CD14-positive monocyte (primary cell): ENCODE data around the gene BMI1. TPM values are rescaled to one million over a fixed set of nuclear protein-coding genes. Genes with fewer than 3 reads are reported as not detected.

Experiments used
- DNase-seq, 3 donors: peaks; one replicate each; pipeline ENCODE4 v3.0.0-alpha.2; 2011 to 2022
- H2AFZ ChIP-seq: 2 replicates; pipeline ENCODE4 v1.6.0; 2012; ENCODE audit warnings: mild to moderate bottlenecking, low read depth, low read length, inconsistent platforms; ENCODE audit not compliant: insufficient read depth, poor library complexity, severe bottlenecking
- H3K27ac ChIP-seq, 2 donors: 1 replicate in 1 of 2; 2 replicates in 1 of 2; pipeline ENCODE4 v1.5.1; 2012 to 2013; ENCODE audit warnings: low read length in 2 of 2, control low read depth in 1 of 2, inconsistent platforms in 1 of 2, low read depth in 1 of 2, mild to moderate bottlenecking in 1 of 2
- H3K27me3 ChIP-seq, 2 donors: one replicate each; pipeline versions ENCODE4 v1.6.0 to v1.6.1; 2011 to 2013; ENCODE audit warnings: low read length in 2 of 2; ENCODE audit not compliant: control insufficient read depth in 2 of 2, insufficient read depth in 2 of 2
- H3K36me3 ChIP-seq, 2 donors: replicated peaks in 1 of 2; 1 replicate in 1 of 2; 2 replicates in 1 of 2; pipeline versions ENCODE4 v1.5.1 to v1.6.1; 2012 to 2013; ENCODE audit warnings: low read length in 2 of 2, control low read depth in 1 of 2, inconsistent platforms in 1 of 2, mild to moderate bottlenecking in 1 of 2; ENCODE audit not compliant: insufficient read depth in 2 of 2, control insufficient read depth in 1 of 2
- H3K4me1 ChIP-seq, 2 donors: 1 replicate in 1 of 2; 2 replicates in 1 of 2; pipeline versions ENCODE4 v1.5.1 to v1.6.1; 2012 to 2013; ENCODE audit warnings: low read length in 2 of 2, control low read depth in 1 of 2, inconsistent platforms in 1 of 2, mild to moderate bottlenecking in 1 of 2, moderate library complexity in 1 of 2; ENCODE audit not compliant: insufficient read depth in 2 of 2, control insufficient read depth in 1 of 2
- H3K4me2 ChIP-seq: replicated peaks from 2 replicates; pipeline ENCODE3; 2012; ENCODE audit warnings: low read length, moderate library complexity, mild to moderate bottlenecking; ENCODE audit not compliant: poor library complexity, severe bottlenecking; ENCODE audit errors: extremely low read depth
- H3K4me3 ChIP-seq, 3 experiments: fragments of 200-600 bp in 1 of 3; sonication (generic) in 1 of 3; replicated peaks in 1 of 3; 1 replicate in 2 of 3; 2 replicates in 1 of 3; pipeline ENCODE4 v1.5.1; 2011 to 2013; ENCODE audit warnings: low read length in 3 of 3, mild to moderate bottlenecking in 3 of 3, control low read depth in 2 of 3, low read depth in 2 of 3, inconsistent platforms in 1 of 3, moderate library complexity in 1 of 3
- H3K79me2 ChIP-seq: 2 replicates; pipeline ENCODE4 v1.6.0; 2012; ENCODE audit warnings: mild to moderate bottlenecking, control low read depth, inconsistent platforms, low read length, moderate library complexity; ENCODE audit not compliant: insufficient read depth
- H3K9ac ChIP-seq: 2 replicates; pipeline ENCODE4 v1.6.0; 2017; ENCODE audit warnings: low read length, mild to moderate bottlenecking; ENCODE audit not compliant: insufficient read depth, poor library complexity, severe bottlenecking
- H3K9me3 ChIP-seq, 2 donors: replicated peaks in 1 of 2; 1 replicate in 1 of 2; 2 replicates in 1 of 2; pipeline versions ENCODE4 v1.5.1 to v1.6.1; 2012 to 2013; ENCODE audit warnings: low read length in 2 of 2, control low read depth in 1 of 2; ENCODE audit not compliant: control insufficient read depth in 1 of 2, insufficient read depth in 1 of 2
- H4K20me1 ChIP-seq: 2 replicates; pipeline ENCODE4 v1.6.0; 2012; ENCODE audit warnings: mild to moderate bottlenecking, low read length, control low read depth, moderate library complexity; ENCODE audit not compliant: insufficient read depth
- H3K27ac Mint-ChIP-seq, 7 donors: one replicate each; pipeline ENCODE4 v1.8.0; 2020; ENCODE audit warnings: mild to moderate bottlenecking in 7 of 7, mixed read lengths in 7 of 7, moderate library complexity in 6 of 7, inconsistent platforms in 2 of 7
- H3K27me3 Mint-ChIP-seq, 3 donors: one replicate each; pipeline ENCODE4 v1.8.0; 2021 to 2022; ENCODE audit warnings: low read depth in 3 of 3, mild to moderate bottlenecking in 3 of 3, mixed read lengths in 3 of 3, moderate library complexity in 3 of 3, inconsistent platforms in 1 of 3
- H3K36me3 Mint-ChIP-seq, 2 donors: one replicate each; pipeline ENCODE4 v1.8.0; 2020; ENCODE audit warnings: mixed read lengths in 2 of 2, inconsistent platforms in 1 of 2, mild to moderate bottlenecking in 1 of 2
- H3K4me1 Mint-ChIP-seq: one replicate; pipeline ENCODE4 v1.8.0; 2020; ENCODE audit warnings: mild to moderate bottlenecking, mixed read lengths
- H3K4me3 Mint-ChIP-seq, 2 donors: one replicate each; pipeline ENCODE4 v1.8.0; 2020; ENCODE audit warnings: mild to moderate bottlenecking in 2 of 2, mixed read lengths in 2 of 2, moderate library complexity in 1 of 2
- H3K9me3 Mint-ChIP-seq, 7 donors: one replicate each; pipeline ENCODE4 v1.8.0; 2020 to 2022; ENCODE audit warnings: mixed read lengths in 7 of 7, mild to moderate bottlenecking in 6 of 7, moderate library complexity in 6 of 7, inconsistent platforms in 2 of 7
- CTCF ChIP-seq: fragments of 200-600 bp; IDR thresholded peaks from one replicate; pipeline ENCODE4 v1.8.0; 2022; ENCODE audit warnings: antibody characterized with exemption, mild to moderate bottlenecking
- WGBS: methylation state at CpG from one replicate; pipeline ENCODE4 v1.1.5; 2013; ENCODE audit warnings: missing lambda C conversion rate; ENCODE audit not compliant: insufficient coverage; 5-methylcytosine and 5-hydroxymethylcytosine counted together
- intact Hi-C, 2 donors: fragments of 100-400 bp; cut with micrococcal nuclease; formaldehyde crosslinking; loops; one replicate each; pipeline versions ENCODE4 v1.15.0 to v1.15.1; 2023
- polyA plus RNA-seq, 3 donors: library from polyadenylated mRNA; depleted of rRNA in 1 of 3; unstranded in 2 of 3; stranded (reverse) in 1 of 3; fragments of 300-500 nt in 2 of 3; fragments of >200 nt in 1 of 3; fragmentation: Illumina TruSeq in 2 of 3; gene quantifications; 1 replicate in 2 of 3; 2 replicates in 1 of 3; pipeline ENCODE4 v1.2.3, GENCODE V29; 2012 to 2021

Gene BMI1
- polyA plus RNA-seq, 3 donors: 7.5 to 11.9 (median 11.0) TPM

- intact Hi-C loops: no loop called here
- peak; percentile 87 to 91 (median 88) for DNase-seq
- H3K27me3 Mint-ChIP-seq: peaks cover 64 to 75% (median 71%) of the 10 kb centered on the region in 3 donors
- no peak overlapping the region for H3K27ac ChIP-seq
- peak overlapping the region; percentile 67 for H3K9ac ChIP-seq
- peaks cover 44% of the 10 kb centered on the region for H3K4me1 Mint-ChIP-seq
- peaks cover 46 to 54% of the 10 kb centered on the region in 2 donors for H3K4me1 ChIP-seq
- H3K4me2 ChIP-seq: peak overlapping the region; percentile 67
- no peaks in the 10 kb centered on the region for H4K20me1 ChIP-seq
- H3K9me3 ChIP-seq: peaks cover 10 to 27% of the 10 kb centered on the region in 2 donors
- no peaks in the 10 kb centered on the region for H3K79me2 ChIP-seq
- H2AFZ ChIP-seq: peak overlapping the region; percentile 96
- peaks cover 0 to 37% (median 27%) of the 10 kb centered on the region in 7 donors for H3K9me3 Mint-ChIP-seq
- H3K36me3 Mint-ChIP-seq: peaks cover 6 to 8% of the 10 kb centered on the region in 2 donors
- peaks cover 49 to 79% of the 10 kb centered on the region in 2 donors for H3K27me3 ChIP-seq
- peak overlapping the region in 6 of 7 donors; percentile 53 to 92 (median 66) for H3K27ac Mint-ChIP-seq
- 1% methylated on average over 68 of the region's 71 CpGs for WGBS
- H3K4me3 ChIP-seq: peak overlapping the region; percentile 41 to 62 (median 50)
- no peaks in the 10 kb centered on the region for H3K36me3 ChIP-seq
- H3K4me3 Mint-ChIP-seq: peak overlapping the region; percentile 80 to 94
- peak; percentile 33 for TF ChIP-seq CTCF
These were observed 14.5 kb downstream of the BMI1 start for GRCh38 chr10:22335173-22335933.

- intact Hi-C loops: no loop called here
- peaks cover 79 to 94% (median 84%) of the 10 kb centered on the region in 3 donors for H3K27me3 Mint-ChIP-seq
These were observed 17.4 kb downstream of the BMI1 start for GRCh38 chr10:22338185-22338900.

More at GRCh38 chr10:22338185-22338900, 17.4 kb downstream of the BMI1 start:
- Histone ChIP-seq H3K4me3 (peak overlapping the region in 1 of 3 experiments; percentile 2), H3K9ac (no peak overlapping the region), H3K79me2 (no peaks in the 10 kb centered on the region), H3K27me3 (peaks cover 71 to 90% of the 10 kb centered on the region in 2 donors), H4K20me1 (no peaks in the 10 kb centered on the region), H3K4me2 (no peak overlapping the region), H3K9me3 (peaks cover 10 to 40% of the 10 kb centered on the region in 2 donors), H3K4me1 (peaks cover 47 to 55% of the 10 kb centered on the region in 2 donors), H3K27ac (no peak overlapping the region), H3K36me3 (no peaks in the 10 kb centered on the region), H2AFZ (no peak overlapping the region)
- no peak for TF ChIP-seq CTCF
- WGBS: no CpG with 5 or more reads among the region's 9 CpGs
- Mint-ChIP-seq H3K36me3 (peaks cover 6 to 13% of the 10 kb centered on the region in 2 donors), H3K4me1 (peaks cover 45% of the 10 kb centered on the region), H3K9me3 (peaks cover 0 to 37% (median 27%) of the 10 kb centered on the region in 7 donors), H3K4me3 (peak overlapping the region in 1 of 2 donors; percentile 94), H3K27ac (no peak overlapping the region)
- DNase-seq: peak in 1 of 3 donors; percentile 19
